Stimulated activated effector memory CD8-positive, alpha-beta T cell treated with anti-CD3 and anti-CD28 coated beads, Interleukin-12 subunit alpha, Interleukin-12 subunit beta, amount 100 ng/mL, for 72 hours (primary cell): ENCODE results near the gene PTPDC1.
"Not testable (repeated sequence)": the region's sequence is repeated elsewhere in the genome, so short reads cannot be mapped to it uniquely, and the experiment has no call there.

Experiments
- ATAC-seq: fragments of 150-1000 bp; cut with Tn5 transposase; 2 replicates; pipeline ENCODE4 v1.10.0; 2021
- DNase-seq, 2 donors: peaks; one replicate each; pipeline ENCODE4 v3.0.0; 2021 to 2022; ENCODE audit warnings: low spot score in 2 of 2
- H3K27ac Mint-ChIP-seq: one replicate; pipeline ENCODE4 v1.8.0; 2022; ENCODE audit warnings: mild to moderate bottlenecking, mixed read lengths
- H3K36me3 Mint-ChIP-seq: one replicate; pipeline ENCODE4 v1.8.0; 2022; ENCODE audit warnings: mild to moderate bottlenecking, mixed read lengths
- H3K4me1 Mint-ChIP-seq: one replicate; pipeline ENCODE4 v1.8.0; 2022; ENCODE audit warnings: mixed read lengths
- H3K4me3 Mint-ChIP-seq: one replicate; pipeline ENCODE4 v1.8.0; 2022; ENCODE audit warnings: mild to moderate bottlenecking, mixed read lengths
- H3K9me3 Mint-ChIP-seq: one replicate; pipeline ENCODE4 v1.8.0; 2022; ENCODE audit warnings: mixed read lengths

The PTPDC1 gene

GRCh38 chr9:94081864-94082463 lies 2.3 kb upstream of the PTPDC1 start:
- Mint-ChIP-seq H3K9me3 (no peaks in the 10 kb centered on the region), H3K27ac (no peak overlapping the region), H3K4me1 (peaks cover 7% of the 10 kb centered on the region), H3K36me3 (no peaks in the 10 kb centered on the region), H3K4me3 (no peak overlapping the region)
- DNase-seq (no peak), ATAC-seq (no peak)

- Mint-ChIP-seq H3K4me3 (no peak overlapping the region), H3K27ac (no peak overlapping the region), H3K9me3 (no peaks in the 10 kb centered on the region), H3K4me1 (peaks cover 7% of the 10 kb centered on the region), H3K36me3 (no peaks in the 10 kb centered on the region)
- ATAC-seq, result peak; percentile 77
- DNase-seq, result no peak
These were observed 1.7 kb upstream of the PTPDC1 start for GRCh38 chr9:94082553-94082952.

GRCh38 chr9:94082956-94083355 lies 1.3 kb upstream of the PTPDC1 start:
- DNase-seq (no peak), ATAC-seq (peak; percentile 19)
- peaks cover 7% of the 10 kb centered on the region for H3K4me1 Mint-ChIP-seq
- H3K27ac Mint-ChIP-seq, result no peak overlapping the region
- H3K36me3 Mint-ChIP-seq, result no peaks in the 10 kb centered on the region
- no peaks in the 10 kb centered on the region for H3K9me3 Mint-ChIP-seq
- H3K4me3 Mint-ChIP-seq, result no peak overlapping the region

- H3K9me3 Mint-ChIP-seq, result no peaks in the 10 kb centered on the region
- no peak overlapping the region for H3K27ac Mint-ChIP-seq
- H3K36me3 Mint-ChIP-seq, result no peaks in the 10 kb centered on the region
- DNase-seq (no peak), ATAC-seq (no peak)
- no peak overlapping the region for H3K4me3 Mint-ChIP-seq
- peaks cover 7% of the 10 kb centered on the region for H3K4me1 Mint-ChIP-seq
These were observed 880 bp upstream of the PTPDC1 start for GRCh38 chr9:94083384-94083783.

GRCh38 chr9:94085062-94085639 lies 887 bp downstream of the PTPDC1 start:
- DNase-seq, result no peak
- ATAC-seq, result no peak
- Mint-ChIP-seq H3K9me3 (no peaks in the 10 kb centered on the region), H3K36me3 (no peaks in the 10 kb centered on the region), H3K4me3 (no peak overlapping the region), H3K27ac (no peak overlapping the region), H3K4me1 (peaks cover 7% of the 10 kb centered on the region)

- no peak for DNase-seq
- no peaks in the 10 kb centered on the region for H3K9me3 Mint-ChIP-seq
- no peaks in the 10 kb centered on the region for H3K36me3 Mint-ChIP-seq
- peaks cover 2% of the 10 kb centered on the region for H3K4me1 Mint-ChIP-seq
- no peak overlapping the region for H3K4me3 Mint-ChIP-seq
- no peak for ATAC-seq
- H3K27ac Mint-ChIP-seq, result no peak overlapping the region
These were observed 2.5 kb downstream of the PTPDC1 start for GRCh38 chr9:94086486-94087345.

GRCh38 chr9:94094219-94095145 lies 10.2 kb downstream of the PTPDC1 start:
- not testable (repeated sequence) for H3K4me3 Mint-ChIP-seq, H3K4me1 Mint-ChIP-seq, ATAC-seq, H3K27ac Mint-ChIP-seq, DNase-seq, H3K9me3 Mint-ChIP-seq, H3K36me3 Mint-ChIP-seq

- Mint-ChIP-seq H3K4me1 (no peaks in the 10 kb centered on the region), H3K9me3 (no peaks in the 10 kb centered on the region), H3K36me3 (no peaks in the 10 kb centered on the region), H3K4me3 (no peak overlapping the region), H3K27ac (no peak overlapping the region)
- DNase-seq, result no peak
- ATAC-seq, result peak; percentile 82
These were observed 12.7 kb downstream of the PTPDC1 start for GRCh38 chr9:94096819-94097577.

- no peaks in the 10 kb centered on the region for H3K4me1 Mint-ChIP-seq
- no peak for DNase-seq
- H3K9me3 Mint-ChIP-seq, result no peaks in the 10 kb centered on the region
- no peak overlapping the region for H3K27ac Mint-ChIP-seq
- no peak for ATAC-seq
- H3K4me3 Mint-ChIP-seq, result no peak overlapping the region
- no peaks in the 10 kb centered on the region for H3K36me3 Mint-ChIP-seq
These were observed 13.6 kb downstream of the PTPDC1 start for GRCh38 chr9:94097788-94098414.

GRCh38 chr9:94100152-94100879 lies 16.1 kb downstream of the PTPDC1 start:
- DNase-seq (no peak), ATAC-seq (no peak)
- Mint-ChIP-seq H3K4me1 (no peaks in the 10 kb centered on the region), H3K9me3 (no peaks in the 10 kb centered on the region), H3K4me3 (no peak overlapping the region), H3K27ac (no peak overlapping the region), H3K36me3 (no peaks in the 10 kb centered on the region)

GRCh38 chr9:94101162-94101853 lies 17.0 kb downstream of the PTPDC1 start:
- DNase-seq (no peak), ATAC-seq (no peak)
- Mint-ChIP-seq H3K36me3 (no peaks in the 10 kb centered on the region), H3K27ac (no peak overlapping the region), H3K9me3 (no peaks in the 10 kb centered on the region), H3K4me1 (no peaks in the 10 kb centered on the region), H3K4me3 (no peak overlapping the region)

- H3K9me3 Mint-ChIP-seq, result no peaks in the 10 kb centered on the region
- H3K4me3 Mint-ChIP-seq, result no peak overlapping the region
- no peaks in the 10 kb centered on the region for H3K36me3 Mint-ChIP-seq
- H3K4me1 Mint-ChIP-seq, result no peaks in the 10 kb centered on the region
- no peak for ATAC-seq
- H3K27ac Mint-ChIP-seq, result no peak overlapping the region
- DNase-seq, result no peak
These were observed 24.3 kb downstream of the PTPDC1 start for GRCh38 chr9:94108584-94108983.

- H3K4me1 Mint-ChIP-seq, result no peaks in the 10 kb centered on the region
- no peak overlapping the region for H3K4me3 Mint-ChIP-seq
- no peaks in the 10 kb centered on the region for H3K9me3 Mint-ChIP-seq
- no peak overlapping the region for H3K27ac Mint-ChIP-seq
- ATAC-seq (no peak), DNase-seq (no peak)
- no peaks in the 10 kb centered on the region for H3K36me3 Mint-ChIP-seq
These were observed 26.6 kb downstream of the PTPDC1 start for GRCh38 chr9:94110821-94111252.
